ENCODE results near the gene DUSP22. TPM values are rescaled to one million over a fixed set of nuclear protein-coding genes. Genes with fewer than 3 reads are reported as not detected.

DUSP22 gene
- total and polyA plus RNA-seq, 9 of the 15 experiments (the other 6 are each of a cell fraction or from before 2014, with no cell fraction given) = 9.3 to 19.4 (median 11.8) TPM

DNA sequence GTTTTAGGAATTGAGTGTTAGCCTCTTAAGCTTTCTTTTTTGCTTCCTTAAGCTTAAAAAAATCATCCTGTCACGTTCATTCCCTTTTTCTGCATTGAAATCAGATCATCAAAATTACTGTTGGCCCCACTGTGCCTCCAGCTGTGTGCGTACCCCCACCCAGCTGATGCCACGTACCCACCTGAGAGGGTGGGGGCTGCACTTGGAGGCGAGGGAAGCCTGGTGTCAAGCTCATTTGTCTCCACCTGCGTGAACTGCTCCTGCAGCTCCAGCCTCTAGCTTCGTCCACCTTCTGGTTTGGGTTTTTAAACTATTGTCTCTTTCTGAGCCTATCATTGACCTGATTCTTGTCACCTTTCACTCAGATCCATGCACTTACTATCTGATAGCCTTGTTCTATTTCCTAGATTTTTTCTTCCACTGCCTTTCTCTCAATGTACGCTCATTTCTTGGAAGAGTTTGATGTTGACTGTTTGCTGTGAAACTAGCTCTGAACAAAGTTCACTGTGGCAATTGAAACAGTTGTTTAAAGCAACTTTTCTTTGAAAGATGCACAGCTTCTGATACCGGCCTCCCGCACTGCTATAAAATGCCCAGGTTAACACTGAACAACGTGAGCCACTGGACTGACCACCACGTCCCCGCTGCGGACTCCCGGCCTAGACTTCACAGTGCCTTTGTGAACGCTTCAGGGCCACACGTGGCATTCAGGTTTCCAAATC is 69.3 kb downstream of the DUSP22 start:
- no TSS peak for BruUV-seq (replicated peaks)
- 5% methylated on average over 16 of the region's 16 CpGs for WGBS (ENCODE audit: insufficient coverage, low coverage, missing lambda C conversion rate)
- DNase-seq (ENCODE audit: extremely low read depth in 1 of 4, low spot score in 3 of 4) = no peak

GRCh38 chr6:362231-362923 is 70.1 kb downstream of the DUSP22 start:
- H2AFZ ChIP-seq (ENCODE audit: low read depth, low read length) = no peak overlapping the region
- H3K4me1 ChIP-seq (replicated peaks in 1 of 2; ENCODE audit: control insufficient read depth in 2 of 2, insufficient read depth in 2 of 2, low read length in 2 of 2) = 0 out of 5 replicates have a peak, but pooled peaks cover 0 to 2% of the 10 kb centered on the region in 2 experiments
- no peak overlapping the region for H3K4me3 ChIP-seq
- H3K9ac ChIP-seq (ENCODE audit: insufficient read depth in 1 of 2, low read depth in 2 of 2, low read length in 2 of 2) = no peak overlapping the region
- FAIRE-seq (no peak), DNase-seq (ENCODE audit: extremely low read depth in 1 of 4, low spot score in 3 of 4) (no peak), ATAC-seq (no peak)
- no TSS peak for BruUV-seq (replicated peaks)
- no peaks in the 10 kb centered on the region for H3K9me3 ChIP-seq (replicated peaks; ENCODE audit: control insufficient read depth, insufficient read depth, low read depth, low read length)
- H3K79me2 ChIP-seq (ENCODE audit: control insufficient read depth, insufficient read depth, low read length) = no peaks in the 10 kb centered on the region
- in situ Hi-C loops (cut with MboI) (no loop called here), intact Hi-C loops (cut with micrococcal nuclease) (loop anchor here (5.0 kb wide), 1 partner anchor 145 kb away; no protein-coding TSS in a partner anchor)
- no peak overlapping the region for H3K4me2 ChIP-seq (ENCODE audit: insufficient read depth, low read length)
- H3K9me1 ChIP-seq (ENCODE audit: control insufficient read depth, insufficient read depth, low read length) = no peaks in the 10 kb centered on the region
- no peaks in the 10 kb centered on the region for H3K36me3 ChIP-seq (ENCODE audit: control insufficient read depth, insufficient read depth, low read length)
- ChIA-PET POLR2A (interaction anchor here (0.5 to 1.3 kb wide), 2 partner anchors 21 to 1033 kb away, joined by 3 read pairs; no protein-coding TSS in a partner anchor), CTCF (ENCODE audit: low intra/inter-chr PET ratio) (no interaction called here)
- H3K27ac ChIP-seq (ENCODE audit: extremely low read depth, low read depth, low read length) = no peak overlapping the region
- peaks cover 67 to 86% of the 10 kb centered on the region in 2 experiments for H3K27me3 ChIP-seq (ENCODE audit: control insufficient read depth in 2 of 2, insufficient read depth in 2 of 2, low read length in 2 of 2)
- WGBS (ENCODE audit: insufficient coverage, low coverage, missing lambda C conversion rate) = 19% methylated on average over 14 of the region's 14 CpGs
- H4K20me1 ChIP-seq (replicated peaks; ENCODE audit: control insufficient read depth, insufficient read depth, low read length) = no peaks in the 10 kb centered on the region; the same call in 1 of the 2 replicates
- no peak for TF ChIP-seq ZNF280B (CRISPR knock-in tag; IDR thresholded peaks at IDR 0.05)
- TF ChIP-seq, protein P1, sequence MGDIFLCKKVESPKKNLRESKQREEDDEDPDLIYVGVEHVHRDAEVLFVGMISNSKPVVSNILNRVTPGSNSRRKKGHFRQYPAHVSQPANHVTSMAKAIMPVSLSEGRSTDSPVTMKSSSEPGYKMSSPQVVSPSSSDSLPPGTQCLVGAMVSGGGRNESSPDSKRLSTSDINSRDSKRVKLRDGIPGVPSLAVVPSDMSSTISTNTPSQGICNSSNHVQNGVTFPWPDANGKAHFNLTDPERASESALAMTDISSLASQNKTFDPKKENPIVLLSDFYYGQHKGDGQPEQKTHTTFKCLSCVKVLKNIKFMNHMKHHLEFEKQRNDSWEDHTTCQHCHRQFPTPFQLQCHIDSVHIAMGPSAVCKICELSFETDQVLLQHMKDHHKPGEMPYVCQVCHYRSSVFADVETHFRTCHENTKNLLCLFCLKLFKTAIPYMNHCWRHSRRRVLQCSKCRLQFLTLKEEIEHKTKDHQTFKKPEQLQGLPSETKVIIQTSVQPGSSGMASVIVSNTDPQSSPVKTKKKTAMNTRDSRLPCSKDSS (IDR thresholded peaks at IDR 0.05; ENCODE audit: low read depth, partially characterized antibody) = no peak
- TF ChIP-seq, protein P2, sequence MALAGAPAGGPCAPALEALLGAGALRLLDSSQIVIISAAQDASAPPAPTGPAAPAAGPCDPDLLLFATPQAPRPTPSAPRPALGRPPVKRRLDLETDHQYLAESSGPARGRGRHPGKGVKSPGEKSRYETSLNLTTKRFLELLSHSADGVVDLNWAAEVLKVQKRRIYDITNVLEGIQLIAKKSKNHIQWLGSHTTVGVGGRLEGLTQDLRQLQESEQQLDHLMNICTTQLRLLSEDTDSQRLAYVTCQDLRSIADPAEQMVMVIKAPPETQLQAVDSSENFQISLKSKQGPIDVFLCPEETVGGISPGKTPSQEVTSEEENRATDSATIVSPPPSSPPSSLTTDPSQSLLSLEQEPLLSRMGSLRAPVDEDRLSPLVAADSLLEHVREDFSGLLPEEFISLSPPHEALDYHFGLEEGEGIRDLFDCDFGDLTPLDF (CRISPR knock-in tag; IDR thresholded peaks at IDR 0.05) = no peak
- no peak for TF ChIP-seq RFX5 (IDR thresholded peaks at IDR 0.05; ENCODE audit: low read depth, low read length)
- no peak for TF ChIP-seq FOXK2 (conservative IDR thresholded peaks at IDR 0.05 in 1 of 2, IDR thresholded peaks at IDR 0.05 in 1 of 2; ENCODE audit: low read depth in 2 of 2)

More for the DNA sequence above, 69.3 kb downstream of the DUSP22 start:
- in situ Hi-C loops (cut with MboI) (no loop called here), intact Hi-C loops (cut with micrococcal nuclease) (loop anchor here (5.0 kb wide), 1 partner anchor 144 kb away; no protein-coding TSS in a partner anchor)
- Histone ChIP-seq H2AFZ (ENCODE audit: low read depth, low read length) (no peak overlapping the region), H3K79me2 (ENCODE audit: control insufficient read depth, insufficient read depth, low read length) (no peaks in the 10 kb centered on the region), H4K20me1 (replicated peaks; ENCODE audit: control insufficient read depth, insufficient read depth, low read length) (no peaks in the 10 kb centered on the region; the same call in 1 of the 2 replicates), H3K4me2 (ENCODE audit: insufficient read depth, low read length) (no peak overlapping the region), H3K9me1 (ENCODE audit: control insufficient read depth, insufficient read depth, low read length) (no peaks in the 10 kb centered on the region), H3K27ac (ENCODE audit: extremely low read depth, low read depth, low read length) (no peak overlapping the region), H3K27me3 (ENCODE audit: control insufficient read depth in 2 of 2, insufficient read depth in 2 of 2, low read length in 2 of 2) (peaks cover 67 to 88% of the 10 kb centered on the region in 2 experiments), H3K36me3 (ENCODE audit: control insufficient read depth, insufficient read depth, low read length) (no peaks in the 10 kb centered on the region), H3K9ac (ENCODE audit: insufficient read depth in 1 of 2, low read depth in 2 of 2, low read length in 2 of 2) (no peak overlapping the region), H3K9me3 (replicated peaks; ENCODE audit: control insufficient read depth, insufficient read depth, low read depth, low read length) (no peaks in the 10 kb centered on the region), H3K4me1 (replicated peaks in 1 of 2; ENCODE audit: control insufficient read depth in 2 of 2, insufficient read depth in 2 of 2, low read length in 2 of 2) (0 out of 5 replicates have a peak, but pooled peaks cover 0 to 2% of the 10 kb centered on the region in 2 experiments), H3K4me3 (no peak overlapping the region)
- ATAC-seq (no peak), FAIRE-seq (no peak)
- ChIA-PET CTCF (ENCODE audit: low intra/inter-chr PET ratio) (no interaction called here), POLR2A (interaction anchor here (0.9 to 1.3 kb wide), 3 partner anchors 10 to 49 kb away, joined by 3 read pairs; no protein-coding TSS in a partner anchor)
- TF ChIP-seq CBX8 (IDR thresholded peaks at IDR 0.05; ENCODE audit: borderline replicate concordance, extremely low read depth, low read depth, low read length, poor library complexity, severe bottlenecking) = peak; percentile 27
- 0 out of 2 replicates have a peak, but pooled peaks have one; percentile 58 for TF ChIP-seq EZH2 (IDR thresholded peaks at IDR 0.05; ENCODE audit: borderline replicate concordance, low read depth, low read length)
- TF ChIP-seq SNIP1 (IDR thresholded peaks at IDR 0.05; ENCODE audit: low read depth) = no peak
- no peak for TF ChIP-seq HNRNPUL1 (IDR thresholded peaks at IDR 0.05; ENCODE audit: low read length)
- TF ChIP-seq ZNF24 (IDR thresholded peaks at IDR 0.05) = no peak
